ENCODE results near the gene ZNF3. TPM values are rescaled to one million over a fixed set of nuclear protein-coding genes. Genes with fewer than 3 reads are reported as not detected.

Gene ZNF3
- total RNA-seq, 1 donor from 2014 or later, result 21.1 TPM

- no peak for DNase-seq (ENCODE audit: low read depth)
- Histone ChIP-seq H3K36me3 (ENCODE audit: control insufficient read depth, insufficient read depth, low read length) (peaks cover 22% of the 10 kb centered on the region), H3K4me3 (ENCODE audit: low read depth, low read length) (no peak overlapping the region), H3K27me3 (ENCODE audit: control insufficient read depth, insufficient read depth, low read length) (no peaks in the 10 kb centered on the region)
- FAIRE-seq, result no peak
- TF ChIP-seq CTCF (IDR thresholded peaks at IDR 0.05; ENCODE audit: insufficient read depth, low read length, severe bottlenecking), result no peak
Measured at GRCh38 chr7:100111914-100112313, 30.4 kb upstream of the ZNF3 start.

GRCh38 chr7:100111156-100111555 lies 29.6 kb upstream of the ZNF3 start:
- FAIRE-seq (no peak), DNase-seq (ENCODE audit: low read depth) (no peak)
- Histone ChIP-seq H3K4me3 (ENCODE audit: low read depth, low read length) (no peak overlapping the region), H3K36me3 (ENCODE audit: control insufficient read depth, insufficient read depth, low read length) (peaks cover 26% of the 10 kb centered on the region), H3K27me3 (ENCODE audit: control insufficient read depth, insufficient read depth, low read length) (no peaks in the 10 kb centered on the region)
- TF ChIP-seq CTCF (IDR thresholded peaks at IDR 0.05; ENCODE audit: insufficient read depth, low read length, severe bottlenecking), result no peak

GRCh38 chr7:100109521-100110163 lies 28.1 kb upstream of the ZNF3 start:
- no peak for DNase-seq (ENCODE audit: low read depth)
- no peak overlapping the region for H3K4me3 ChIP-seq (ENCODE audit: low read depth, low read length)
- H3K27me3 ChIP-seq (ENCODE audit: control insufficient read depth, insufficient read depth, low read length), result no peaks in the 10 kb centered on the region
- H3K36me3 ChIP-seq (ENCODE audit: control insufficient read depth, insufficient read depth, low read length), result peaks cover 36% of the 10 kb centered on the region
- FAIRE-seq, result peak; percentile 32
- TF ChIP-seq CTCF (IDR thresholded peaks at IDR 0.05; ENCODE audit: insufficient read depth, low read length, severe bottlenecking), result no peak

- no peaks in the 10 kb centered on the region for H3K27me3 ChIP-seq (ENCODE audit: control insufficient read depth, insufficient read depth, low read length)
- no peak for TF ChIP-seq CTCF (IDR thresholded peaks at IDR 0.05; ENCODE audit: insufficient read depth, low read length, severe bottlenecking)
- no peak overlapping the region for H3K4me3 ChIP-seq (ENCODE audit: low read depth, low read length)
- FAIRE-seq (no peak), DNase-seq (ENCODE audit: low read depth) (no peak)
- peaks cover 34% of the 10 kb centered on the region for H3K36me3 ChIP-seq (ENCODE audit: control insufficient read depth, insufficient read depth, low read length)
Measured at GRCh38 chr7:100107890-100108289, 26.4 kb upstream of the ZNF3 start.

- FAIRE-seq (no peak), DNase-seq (ENCODE audit: low read depth) (no peak)
- Histone ChIP-seq H3K36me3 (ENCODE audit: control insufficient read depth, insufficient read depth, low read length) (peaks cover 31% of the 10 kb centered on the region), H3K27me3 (ENCODE audit: control insufficient read depth, insufficient read depth, low read length) (no peaks in the 10 kb centered on the region), H3K4me3 (ENCODE audit: low read depth, low read length) (no peak overlapping the region)
- no peak for TF ChIP-seq CTCF (IDR thresholded peaks at IDR 0.05; ENCODE audit: insufficient read depth, low read length, severe bottlenecking)
Measured at GRCh38 chr7:100107125-100107737, 25.7 kb upstream of the ZNF3 start.
